ENCODE measurements around the gene OR2C3.
"Not testable (repeated sequence)": the region's sequence is repeated elsewhere in the genome, so short reads cannot be mapped to it uniquely, and the experiment has no call there.

OR2C3 gene

GRCh38 chr1:247491328-247491727 lies 44.9 kb downstream of the OR2C3 start:
- Histone ChIP-seq H4K20me1 (ENCODE audit: low read depth, low read length) (no peaks in the 10 kb centered on the region), H3K4me3 (ENCODE audit: insufficient read depth, low read length, poor library complexity, severe bottlenecking) (no peak overlapping the region), H3K9me3 (ENCODE audit: insufficient read depth, low read length) (no peaks in the 10 kb centered on the region), H3K79me2 (ENCODE audit: insufficient read depth, low read length) (no peaks in the 10 kb centered on the region), H3K36me3 (ENCODE audit: low read length) (no peaks in the 10 kb centered on the region), H3K9me2 (replicated peaks; ENCODE audit: insufficient read depth, low read length) (no peaks in the 10 kb centered on the region), H3K9ac (ENCODE audit: low read length) (no peak overlapping the region), H2AFZ (ENCODE audit: low read depth, low read length, severe bottlenecking) (no peak overlapping the region), H3F3A (ENCODE audit: insufficient read depth) (no peaks in the 10 kb centered on the region), H3K27ac (ENCODE audit: low read depth, low read length) (no peak overlapping the region), H3K27me3 (ENCODE audit: low read length) (no peaks in the 10 kb centered on the region), H3K4me2 (ENCODE audit: low read depth, low read length, poor library complexity, severe bottlenecking) (no peak overlapping the region)
- no peak for TF ChIP-seq EZH2phosphoT487 (conservative IDR thresholded peaks at IDR 0.05; ENCODE audit: low read length)
- no peak for TF ChIP-seq CTCF (IDR thresholded peaks at IDR 0.05; ENCODE audit: insufficient read depth, low read length, poor library complexity, severe bottlenecking)

- no peaks in the 10 kb centered on the region for H3K9me3 ChIP-seq (ENCODE audit: insufficient read depth, low read length)
- no peak overlapping the region for H3K27ac ChIP-seq (ENCODE audit: low read depth, low read length)
- H3K9ac ChIP-seq (ENCODE audit: low read length): no peak overlapping the region
- H3K9me2 ChIP-seq (replicated peaks; ENCODE audit: insufficient read depth, low read length): no peaks in the 10 kb centered on the region
- no peaks in the 10 kb centered on the region for H3K27me3 ChIP-seq (ENCODE audit: low read length)
- no peak overlapping the region for H3K4me2 ChIP-seq (ENCODE audit: low read depth, low read length, poor library complexity, severe bottlenecking)
- no peaks in the 10 kb centered on the region for H3K79me2 ChIP-seq (ENCODE audit: insufficient read depth, low read length)
- H3F3A ChIP-seq (ENCODE audit: insufficient read depth): no peaks in the 10 kb centered on the region
- H3K4me3 ChIP-seq (ENCODE audit: insufficient read depth, low read length, poor library complexity, severe bottlenecking): no peak overlapping the region
- no peaks in the 10 kb centered on the region for H4K20me1 ChIP-seq (ENCODE audit: low read depth, low read length)
- TF ChIP-seq EZH2phosphoT487 (conservative IDR thresholded peaks at IDR 0.05; ENCODE audit: low read length): no peak
- TF ChIP-seq CTCF (IDR thresholded peaks at IDR 0.05; ENCODE audit: insufficient read depth, low read length, poor library complexity, severe bottlenecking): peak; percentile 32
- H3K36me3 ChIP-seq (ENCODE audit: low read length): no peaks in the 10 kb centered on the region
- no peak overlapping the region for H2AFZ ChIP-seq (ENCODE audit: low read depth, low read length, severe bottlenecking)
Measured at GRCh38 chr1:247487057-247487456, 49.2 kb downstream of the OR2C3 start.

- Histone ChIP-seq H4K20me1 (ENCODE audit: low read depth, low read length) (no peaks in the 10 kb centered on the region), H3K9me3 (ENCODE audit: insufficient read depth, low read length) (no peaks in the 10 kb centered on the region), H3K9me2 (replicated peaks; ENCODE audit: insufficient read depth, low read length) (no peaks in the 10 kb centered on the region), H3K27me3 (ENCODE audit: low read length) (no peaks in the 10 kb centered on the region), H3F3A (ENCODE audit: insufficient read depth) (0 out of 2 replicates have a peak, but pooled peaks cover 2% of the 10 kb centered on the region), H2AFZ (ENCODE audit: low read depth, low read length, severe bottlenecking) (no peak overlapping the region), H3K9ac (ENCODE audit: low read length) (no peak overlapping the region), H3K79me2 (ENCODE audit: insufficient read depth, low read length) (no peaks in the 10 kb centered on the region), H3K27ac (ENCODE audit: low read depth, low read length) (no peak overlapping the region), H3K4me2 (ENCODE audit: low read depth, low read length, poor library complexity, severe bottlenecking) (no peak overlapping the region), H3K4me3 (ENCODE audit: insufficient read depth, low read length, poor library complexity, severe bottlenecking) (no peak overlapping the region), H3K36me3 (ENCODE audit: low read length) (no peaks in the 10 kb centered on the region)
- TF ChIP-seq EZH2phosphoT487 (conservative IDR thresholded peaks at IDR 0.05; ENCODE audit: low read length): no peak
- no peak for TF ChIP-seq CTCF (IDR thresholded peaks at IDR 0.05; ENCODE audit: insufficient read depth, low read length, poor library complexity, severe bottlenecking)
Measured at GRCh38 chr1:247482747-247483146, 53.5 kb downstream of the OR2C3 start.

GRCh38 chr1:247476328-247477058 lies 59.7 kb downstream of the OR2C3 start:
- not testable (repeated sequence) for H3K79me2 ChIP-seq (ENCODE audit: insufficient read depth, low read length); H3K9me2 ChIP-seq (replicated peaks; ENCODE audit: insufficient read depth, low read length); H4K20me1 ChIP-seq (ENCODE audit: low read depth, low read length); H2AFZ ChIP-seq (ENCODE audit: low read depth, low read length, severe bottlenecking); H3K9me3 ChIP-seq (ENCODE audit: insufficient read depth, low read length); H3K27me3 ChIP-seq (ENCODE audit: low read length); H3K36me3 ChIP-seq (ENCODE audit: low read length)
- Histone ChIP-seq H3F3A (ENCODE audit: insufficient read depth) (0 out of 2 replicates have a peak, but pooled peaks cover 14% of the 10 kb centered on the region), H3K9ac (ENCODE audit: low read length) (peak overlapping the region; percentile 46; the same call in 1 of the 2 replicates), H3K4me3 (ENCODE audit: insufficient read depth, low read length, poor library complexity, severe bottlenecking) (peak overlapping the region; percentile 28), H3K4me2 (ENCODE audit: low read depth, low read length, poor library complexity, severe bottlenecking) (peak overlapping the region; percentile 59), H3K27ac (ENCODE audit: low read depth, low read length) (peak overlapping the region; percentile 95)

Measured in SU-DHL-6 (cell line).